GM08714 (cell line): ENCODE data around the gene CCL14.
"Not testable (repeated sequence)": the region's sequence is repeated elsewhere in the genome, so short reads cannot be mapped to it uniquely, and the experiment has no call there.

Experiments
- H3K4me3 ChIP-seq: fragments of 200-500 bp; sonication (Bioruptor generic); 2 replicates; pipeline ENCODE4 v1.5.1; 2014; ENCODE audit warnings: mild to moderate bottlenecking, low read length, inconsistent platforms
- ZNF274 ChIP-seq: IDR thresholded peaks from 2 replicates; pipeline ENCODE4 v1.6.1; 2012; ENCODE audit warnings: mild to moderate bottlenecking, low read depth, low read length

CCL14 gene

GRCh38 chr17:35986643-35987042, at the start of gene CCL14:
CCL14 (minus strand) TSS chr17:35986729; CDS start chr17:35986649, 80 bp downstream.
- no peak for TF ChIP-seq ZNF274
- H3K4me3 ChIP-seq: no peak within 1 kb of the TSS

GRCh38 chr17:36036235-36036634, 49.7 kb upstream of the CCL14 start:
- no peak for TF ChIP-seq ZNF274
- H3K4me3 ChIP-seq: no peak overlapping the region

GRCh38 chr17:36034127-36034526, 47.6 kb upstream of the CCL14 start:
- H3K4me3 ChIP-seq: no peak overlapping the region
- no peak for TF ChIP-seq ZNF274

GRCh38 chr17:36030956-36031355, 44.4 kb upstream of the CCL14 start:
- H3K4me3 ChIP-seq: no peak overlapping the region
- no peak for TF ChIP-seq ZNF274

GRCh38 chr17:36027761-36028160, 41.2 kb upstream of the CCL14 start:
- H3K4me3 ChIP-seq: no peak overlapping the region
- no peak for TF ChIP-seq ZNF274

- no peak overlapping the region for H3K4me3 ChIP-seq
- no peak for TF ChIP-seq ZNF274
Measured at GRCh38 chr17:36024106-36024869, 37.8 kb upstream of the CCL14 start.

- H3K4me3 ChIP-seq: no peak overlapping the region
- TF ChIP-seq ZNF274: no peak
Measured at GRCh38 chr17:36019423-36019822, 32.9 kb upstream of the CCL14 start.

- no peak for TF ChIP-seq ZNF274
- H3K4me3 ChIP-seq: no peak within 1 kb of the TSS
Measured at GRCh38 chr17:36017799-36018198, 31.3 kb upstream of the CCL14 start, which contains the start of gene CCL23. CCL23 (minus strand) TSS chr17:36017972; CDS start chr17:36017897, 75 bp downstream.

GRCh38 chr17:36016555-36016954, 30.0 kb upstream of the CCL14 start:
- no peak overlapping the region for H3K4me3 ChIP-seq
- TF ChIP-seq ZNF274: no peak

GRCh38 chr17:36015895-36016294, 29.4 kb upstream of the CCL14 start:
- not testable (repeated sequence) for H3K4me3 ChIP-seq

- no peak for TF ChIP-seq ZNF274
- H3K4me3 ChIP-seq: no peak overlapping the region
Measured at GRCh38 chr17:36014946-36015345, 28.4 kb upstream of the CCL14 start.

- no peak overlapping the region for H3K4me3 ChIP-seq
- TF ChIP-seq ZNF274: no peak
Measured at GRCh38 chr17:36011201-36011600, 24.7 kb upstream of the CCL14 start.

GRCh38 chr17:36008998-36009665, 22.6 kb upstream of the CCL14 start:
- no peak overlapping the region for H3K4me3 ChIP-seq
- TF ChIP-seq ZNF274: no peak

GRCh38 chr17:36004594-36005108, 18.1 kb upstream of the CCL14 start:
- H3K4me3 ChIP-seq: no peak overlapping the region
- no peak for TF ChIP-seq ZNF274

GRCh38 chr17:36002631-36003030, 16.1 kb upstream of the CCL14 start:
- TF ChIP-seq ZNF274: no peak
- H3K4me3 ChIP-seq: no peak overlapping the region
